ENCODE results near the gene PCDHGA11.

GRCh38 chr5:141371572-141372475 is 49.0 kb upstream of the PCDHGA11 start:
- no peak for TF ChIP-seq CTCF (IDR thresholded peaks at IDR 0.05)
- no peak for TF ChIP-seq POLR2A (IDR thresholded peaks at IDR 0.05)
